NCI-H526 (cell line): ENCODE results near the gene NEU4.

ENCODE experiments used
- DNase-seq, 2 experiments: peaks; one replicate each; lab custom pipeline; 2025; lab: John Stamatoyannopoulos, UW

Gene NEU4

DNA sequence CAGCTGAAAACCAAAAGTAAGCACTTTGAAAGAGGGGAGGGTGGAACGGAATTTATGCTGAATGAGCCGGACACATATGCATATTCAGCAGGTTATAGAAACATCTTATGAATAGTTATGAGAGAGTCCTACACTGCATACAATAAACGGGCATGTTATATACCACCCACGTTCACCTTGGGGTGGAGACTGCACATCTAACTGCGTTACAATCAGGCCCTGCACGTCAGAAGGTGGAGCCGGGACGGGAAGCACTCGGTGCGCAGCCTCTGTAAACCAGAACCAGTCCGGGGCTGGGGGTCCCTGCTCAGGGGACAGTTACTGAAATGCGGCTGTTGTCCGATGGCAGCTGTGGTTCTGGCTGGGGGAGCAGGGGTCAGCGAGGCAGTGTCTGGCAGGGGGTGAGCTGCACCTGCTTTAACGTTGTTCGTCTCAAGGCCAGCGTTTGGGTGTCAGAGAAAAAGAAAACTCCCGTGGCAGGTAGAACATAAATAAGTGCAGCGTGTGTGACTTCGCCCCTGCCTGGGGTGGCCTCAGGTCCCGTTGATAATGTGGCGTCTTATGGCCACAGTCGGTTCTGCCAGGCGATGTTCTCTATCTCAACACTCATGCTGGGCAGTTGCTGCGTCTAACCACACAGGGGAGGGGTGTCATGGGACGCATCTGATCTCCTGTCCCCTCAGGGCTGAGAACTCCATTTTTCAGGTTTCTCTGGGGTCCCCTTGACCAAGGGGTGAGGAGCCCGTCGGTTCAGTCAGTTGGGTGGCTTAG lies 24.9 kb downstream of the NEU4 start:
- DNase-seq = peak in 1 of 2 experiments; percentile 50

DNA sequence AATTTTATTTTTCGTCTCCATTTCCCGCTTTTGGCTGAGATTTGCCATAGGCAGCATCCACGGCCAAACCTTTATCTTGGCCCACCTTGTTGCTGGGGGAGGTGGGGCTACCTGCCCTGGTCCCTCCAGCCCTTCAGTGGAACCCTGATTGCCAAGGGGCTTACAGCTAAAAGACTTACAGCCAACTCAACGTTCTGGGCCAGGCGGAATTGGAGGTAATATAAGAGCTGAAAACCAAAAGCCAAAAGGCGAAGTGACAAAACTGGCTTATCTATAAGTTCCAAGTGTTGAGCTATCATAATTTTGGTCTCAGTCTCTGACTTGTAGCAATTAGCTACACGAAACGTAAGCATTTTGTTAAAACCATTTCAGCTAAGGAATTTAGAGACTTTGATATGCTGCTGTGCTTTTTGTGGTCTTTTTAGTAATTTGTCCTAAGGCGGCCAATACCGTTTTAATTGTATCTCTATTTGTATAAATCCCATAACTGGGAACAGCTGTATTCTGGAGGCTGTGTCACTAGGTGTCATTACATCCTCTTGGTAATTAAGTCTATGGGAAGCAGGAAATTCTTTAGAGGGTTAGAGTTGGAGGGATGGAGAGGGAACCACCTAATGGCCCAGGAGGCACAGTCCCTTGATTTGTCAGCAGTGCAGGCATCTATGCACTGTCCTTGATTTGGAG lies 25.7 kb downstream of the NEU4 start:
- DNase-seq = no peak

DNA sequence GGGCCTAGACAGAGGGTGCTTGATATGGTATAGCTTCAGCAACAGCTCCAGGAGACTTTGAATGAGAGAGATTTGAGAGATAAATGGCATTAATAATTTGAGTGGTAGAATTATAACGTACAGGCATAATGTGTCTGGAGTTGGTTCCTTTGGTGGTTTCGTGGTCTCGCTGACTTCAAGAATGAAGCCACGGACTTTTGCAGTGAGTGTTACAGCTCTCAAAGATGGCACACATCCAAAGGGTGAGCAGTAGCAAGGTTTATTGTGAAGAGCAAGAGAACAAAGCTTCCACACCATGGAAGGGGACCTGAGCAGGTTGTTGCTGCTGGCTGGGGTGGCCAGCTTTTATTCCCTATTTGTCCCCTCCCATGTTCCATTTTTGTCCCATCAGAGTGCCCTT lies 26.6 kb downstream of the NEU4 start:
- no peak for DNase-seq

DNA sequence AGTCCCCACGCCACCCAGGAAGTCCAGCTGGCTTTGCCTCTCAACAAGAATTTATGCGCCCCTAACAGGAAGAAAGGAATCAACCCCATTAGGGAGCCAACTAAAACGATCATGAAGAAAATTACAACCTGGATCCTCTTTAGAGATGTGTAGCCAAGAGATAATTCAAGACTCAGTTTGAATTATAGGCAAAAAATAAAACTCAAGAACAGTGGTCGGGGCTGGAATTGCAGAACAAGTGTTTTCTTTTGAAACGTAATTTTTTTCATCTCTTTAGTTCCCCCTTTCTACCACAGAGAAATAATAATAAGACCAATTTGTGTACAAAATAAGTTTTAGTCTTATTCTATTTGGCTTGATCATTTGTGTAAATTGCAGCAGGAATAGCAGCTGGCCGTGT lies 27.3 kb downstream of the NEU4 start:
- no peak for DNase-seq

DNA sequence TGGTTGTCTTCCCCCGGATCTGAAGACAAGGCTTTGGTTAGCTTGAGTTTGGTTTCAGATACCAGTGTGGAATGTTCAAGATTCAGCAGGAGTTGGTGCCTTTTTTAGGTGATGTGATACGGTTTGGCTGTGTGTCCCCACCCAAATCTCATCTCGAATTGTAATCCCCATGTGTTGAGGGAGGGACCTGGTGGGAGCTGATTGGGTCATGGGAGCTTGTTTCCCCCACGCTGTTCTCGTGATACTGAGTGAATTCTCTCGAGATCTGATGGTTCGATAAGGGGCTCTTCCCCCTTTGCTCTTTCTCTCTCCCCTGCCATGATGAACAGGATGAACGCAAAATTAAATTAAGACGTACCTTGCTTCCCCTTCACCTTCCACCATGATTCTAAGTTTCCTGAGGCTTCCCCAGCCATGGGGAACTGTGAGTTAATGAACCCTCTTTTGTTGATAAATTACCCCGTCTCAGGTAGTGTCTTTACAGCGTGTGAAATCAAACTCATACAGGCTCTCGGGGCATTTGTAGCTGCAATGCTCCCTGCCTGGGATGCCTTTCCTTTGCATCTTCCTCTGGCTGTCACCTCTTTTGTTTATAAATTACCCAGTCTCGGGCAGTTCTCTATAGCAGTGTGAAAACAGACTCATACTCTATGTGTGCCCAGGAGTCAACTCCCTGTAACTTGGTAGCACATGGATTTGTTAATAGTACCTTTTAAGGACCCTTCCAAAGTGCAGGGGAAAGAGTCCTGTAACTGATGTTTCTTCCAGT lies 28.4 kb downstream of the NEU4 start:
- DNase-seq = no peak

DNA sequence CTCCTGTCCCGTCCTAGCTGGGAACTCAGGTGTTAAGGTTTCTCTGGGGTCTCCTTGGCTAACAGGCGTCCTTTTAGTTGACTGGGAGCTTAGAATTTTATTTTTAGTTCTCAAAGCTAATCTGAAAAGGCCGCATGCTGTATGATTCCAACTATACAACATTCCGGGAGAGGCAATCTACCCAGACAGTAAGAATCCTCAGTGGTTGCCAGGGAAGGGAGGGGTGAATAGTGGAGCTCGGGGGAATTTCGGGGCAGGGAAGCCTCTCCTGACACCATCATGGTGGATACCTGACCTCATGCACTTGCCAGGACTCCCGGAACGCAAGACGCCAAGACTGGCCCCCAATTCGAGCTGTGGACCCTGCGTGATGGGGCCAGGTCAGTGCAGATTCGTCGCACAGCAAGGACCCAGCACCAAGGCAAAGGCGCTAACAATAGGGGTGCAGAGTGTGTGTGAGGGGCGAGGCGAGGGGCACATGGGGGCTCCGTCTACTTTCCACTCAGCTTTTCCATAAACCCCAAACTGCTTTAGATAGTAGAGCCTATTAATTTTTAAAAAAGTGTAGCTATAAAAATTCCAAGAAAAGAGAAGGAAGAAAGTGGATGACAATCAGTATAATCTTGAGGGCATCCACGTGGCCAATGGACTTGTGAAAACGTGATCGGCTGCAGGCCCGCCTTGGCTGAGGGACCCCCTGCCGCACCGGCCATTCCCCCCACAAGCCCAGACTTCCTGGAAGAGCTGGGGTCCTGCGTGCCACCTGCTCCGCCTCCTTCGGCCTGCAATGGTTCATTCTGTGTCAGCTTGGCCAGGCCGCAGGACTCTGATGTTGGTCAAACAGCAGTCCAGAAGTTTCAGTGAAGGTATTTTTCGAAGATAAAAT lies 32.4 kb downstream of the NEU4 start:
- no peak for DNase-seq

DNA sequence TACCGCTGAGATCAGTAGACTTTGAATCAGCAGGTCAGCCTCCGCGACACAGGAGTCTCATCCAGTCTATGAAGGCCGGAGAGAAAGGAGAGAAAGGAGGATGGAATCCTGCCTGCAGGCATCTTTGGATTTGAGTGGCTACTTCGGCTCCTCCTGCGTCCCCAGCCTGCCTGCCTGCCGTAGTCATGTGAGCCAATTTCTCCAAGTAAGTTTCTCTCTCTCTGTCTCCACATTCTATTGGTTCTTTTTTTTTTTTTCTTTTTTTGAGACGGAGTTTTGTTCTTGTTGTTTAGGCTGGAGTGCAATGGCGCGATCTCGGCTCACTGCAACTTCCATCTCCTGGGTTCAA lies 33.0 kb downstream of the NEU4 start:
- no peak for DNase-seq

DNA sequence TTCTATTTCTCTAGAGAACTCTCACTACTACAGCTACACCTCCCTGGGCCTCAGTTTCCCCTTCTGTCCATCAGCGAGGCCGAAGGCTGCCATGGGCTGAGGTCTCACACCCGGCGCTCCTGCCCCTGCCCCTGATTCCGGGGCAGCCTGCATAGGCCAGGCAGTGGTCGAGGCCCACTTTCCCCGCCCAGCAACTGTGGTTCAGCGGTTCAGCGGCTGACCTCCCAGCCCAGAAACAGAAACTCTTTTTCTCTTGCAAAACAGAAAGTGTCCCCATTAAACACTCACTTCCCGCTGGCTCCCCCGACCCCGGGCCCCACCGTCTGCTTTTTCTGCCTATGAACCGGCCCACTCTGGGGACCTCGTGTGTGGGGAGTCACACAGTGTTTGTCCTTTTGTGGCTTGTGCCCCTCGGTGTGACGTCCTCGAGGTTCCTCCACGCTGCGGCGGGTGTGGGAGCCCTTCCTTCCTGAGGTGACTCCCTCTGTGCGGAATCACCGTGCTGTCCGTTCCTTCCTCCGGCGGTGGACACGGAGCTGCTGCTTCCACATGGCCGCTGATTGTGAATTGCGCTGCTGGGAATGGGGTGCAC lies 33.7 kb downstream of the NEU4 start:
- no peak for DNase-seq

DNA sequence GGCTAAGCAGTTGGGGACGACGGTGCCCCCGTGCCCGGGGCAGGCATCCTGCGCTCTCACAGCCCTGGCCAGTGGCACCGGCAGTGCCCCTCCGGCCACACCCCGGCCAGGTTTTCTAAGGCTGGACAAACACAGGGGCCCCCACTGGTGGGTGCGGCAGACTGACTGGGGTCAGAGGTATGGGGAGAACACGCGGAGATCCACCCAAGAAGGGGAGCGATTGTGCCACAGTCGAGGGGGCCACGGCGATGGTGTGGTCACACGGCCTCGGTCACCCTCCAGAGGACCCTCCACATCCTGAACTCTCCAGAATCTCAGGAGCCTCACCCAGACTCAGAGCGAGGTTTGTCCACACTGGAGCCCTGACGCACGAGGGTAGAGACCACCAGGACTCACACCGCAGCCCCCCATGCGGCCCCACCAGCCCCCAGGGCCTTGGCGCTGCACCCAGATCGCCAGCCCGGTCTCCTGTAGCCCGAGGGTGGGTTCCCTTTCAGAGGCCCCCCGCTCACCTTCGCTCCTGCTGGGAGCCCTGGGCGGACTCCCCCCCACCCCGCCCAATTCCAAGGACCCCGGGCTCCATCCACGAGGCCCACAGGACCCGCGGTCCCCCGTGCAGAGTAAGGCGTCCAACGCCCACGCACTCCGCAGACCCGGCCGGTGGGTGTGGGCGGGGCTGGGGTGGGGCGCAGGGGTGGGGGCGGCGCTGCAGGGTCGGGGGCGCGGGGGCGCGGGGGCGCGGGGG lies 34.5 kb downstream of the NEU4 start:
- DNase-seq = no peak

DNA sequence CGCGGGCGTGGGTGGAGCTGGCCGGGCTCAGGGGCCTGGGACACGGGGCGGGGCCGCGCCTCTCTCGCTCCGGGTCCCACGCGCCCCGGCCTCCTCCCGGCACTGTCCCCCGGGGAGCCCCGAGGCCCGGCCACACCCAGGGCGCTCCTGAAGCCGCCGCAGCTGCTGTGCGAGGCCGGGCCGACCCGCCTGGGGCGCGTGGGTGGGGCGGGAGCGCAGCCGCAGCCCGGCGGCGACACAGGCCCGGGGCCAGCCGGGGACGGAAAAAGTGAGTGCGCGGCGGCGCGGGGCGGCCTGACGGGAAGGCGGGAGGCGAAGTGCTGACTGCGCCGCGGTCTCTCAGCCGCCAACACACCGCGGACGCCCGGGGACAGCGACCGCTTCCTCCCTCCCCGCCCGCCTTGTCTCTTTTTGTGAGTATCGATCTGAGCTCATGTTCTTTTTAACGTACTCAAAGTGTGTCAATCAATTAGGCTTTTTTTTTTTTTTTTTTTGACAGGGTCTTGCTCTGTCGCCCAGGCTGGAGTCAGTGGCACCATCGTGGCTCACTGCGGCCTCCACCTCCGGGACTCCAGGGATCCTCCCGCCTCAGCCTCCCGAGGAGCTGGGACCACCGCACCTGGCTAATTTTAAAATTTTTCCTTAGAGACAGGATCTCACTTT lies 35.2 kb downstream of the NEU4 start:
- peak in 1 of 2 experiments; percentile 80 for DNase-seq

DNA sequence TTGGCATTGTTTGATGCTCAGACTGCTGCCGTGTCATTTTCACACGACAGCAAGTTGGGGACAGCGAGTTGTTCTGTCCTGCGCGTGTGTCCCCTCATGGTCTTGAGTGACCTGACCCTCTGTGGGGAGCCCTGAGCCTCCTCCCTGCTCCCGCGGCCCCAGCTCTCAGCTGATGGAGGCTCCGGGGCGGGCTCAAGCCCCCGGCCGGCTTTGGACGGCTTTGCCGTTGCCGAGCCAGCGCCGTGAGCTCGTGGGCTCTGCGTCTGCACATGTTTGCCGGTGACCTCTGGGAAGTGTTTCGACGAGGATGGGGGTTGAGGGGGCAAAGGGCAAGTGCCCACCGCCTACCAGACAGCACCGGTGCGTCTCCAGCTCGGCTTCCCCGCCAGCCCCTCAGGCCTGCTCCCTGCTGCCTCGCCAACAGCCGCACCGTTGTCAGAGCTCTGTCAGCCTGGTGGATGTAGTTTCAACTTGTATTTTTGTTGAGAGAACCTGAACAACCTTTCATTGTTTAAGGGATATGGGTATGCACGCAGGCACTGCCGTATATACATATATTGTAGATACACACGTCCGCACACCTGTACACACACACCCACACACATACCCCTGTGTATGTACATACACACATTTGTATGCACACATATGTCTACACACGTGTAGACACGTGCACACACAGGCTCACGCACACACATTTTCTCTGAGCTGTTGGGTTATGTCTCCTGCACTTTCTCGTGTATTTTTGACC lies 36.0 kb downstream of the NEU4 start:
- DNase-seq = no peak

DNA sequence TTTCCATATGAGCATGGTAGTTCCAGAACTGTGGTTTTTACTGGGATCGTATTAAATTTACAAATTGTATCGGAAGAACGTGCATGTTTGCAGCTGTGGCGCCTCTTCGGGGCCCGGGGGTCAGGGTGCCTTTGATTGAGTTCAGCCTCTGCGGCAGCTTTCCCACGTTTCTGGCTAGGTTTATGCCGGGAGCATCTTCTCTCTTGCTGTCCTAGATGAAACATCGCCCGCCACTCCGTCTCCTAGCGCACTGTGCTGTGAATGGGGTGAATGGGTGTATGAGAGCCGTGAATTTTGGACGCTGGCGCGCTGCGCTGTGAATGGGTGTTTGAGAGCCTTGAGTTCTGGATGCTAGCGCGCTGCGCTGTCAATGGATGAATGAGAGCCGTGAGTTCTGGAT lies 37.4 kb downstream of the NEU4 start:
- no peak for DNase-seq

DNA sequence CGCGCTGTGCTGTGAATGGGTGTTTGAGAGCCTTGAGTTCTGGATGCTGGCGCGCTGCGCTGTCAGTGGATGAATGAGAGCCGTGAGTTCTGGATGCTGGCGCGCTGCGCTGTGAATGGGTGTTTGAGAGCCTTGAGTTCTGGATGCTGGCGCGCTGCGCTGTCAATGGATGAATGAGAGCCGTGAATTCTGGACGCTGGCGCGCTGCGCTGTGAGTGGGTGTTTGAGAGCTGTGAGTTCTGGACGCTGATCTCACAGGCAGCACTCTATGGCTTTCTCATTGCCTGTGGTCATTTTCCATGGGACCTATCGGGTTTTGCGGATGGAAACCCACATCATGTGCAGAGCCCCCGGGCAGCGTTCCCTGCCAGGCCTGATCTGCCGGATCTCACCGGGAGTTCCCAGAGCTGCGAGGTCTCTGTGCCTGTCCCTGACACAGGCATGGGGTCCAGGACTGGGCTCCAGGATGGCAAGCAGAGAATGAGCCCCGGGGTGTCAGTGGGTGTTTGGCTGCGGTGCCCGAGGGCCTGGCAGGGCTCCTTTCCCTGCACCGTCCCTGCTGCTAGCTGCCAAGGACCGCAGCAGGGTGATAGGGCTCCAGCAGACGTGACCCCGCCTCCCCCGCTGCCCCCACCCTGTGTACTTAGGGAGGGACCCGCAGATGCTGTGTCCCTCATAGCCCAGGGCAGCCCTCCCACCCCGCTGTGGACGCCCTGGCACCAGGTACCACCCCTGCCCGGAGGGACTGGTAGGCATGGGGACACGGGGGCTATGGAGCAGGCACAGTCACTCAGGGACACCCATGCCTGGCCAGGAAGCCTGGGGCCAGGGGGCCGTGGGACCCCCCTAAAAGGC lies 40.0 kb downstream of the NEU4 start:
- DNase-seq = no peak

DNA sequence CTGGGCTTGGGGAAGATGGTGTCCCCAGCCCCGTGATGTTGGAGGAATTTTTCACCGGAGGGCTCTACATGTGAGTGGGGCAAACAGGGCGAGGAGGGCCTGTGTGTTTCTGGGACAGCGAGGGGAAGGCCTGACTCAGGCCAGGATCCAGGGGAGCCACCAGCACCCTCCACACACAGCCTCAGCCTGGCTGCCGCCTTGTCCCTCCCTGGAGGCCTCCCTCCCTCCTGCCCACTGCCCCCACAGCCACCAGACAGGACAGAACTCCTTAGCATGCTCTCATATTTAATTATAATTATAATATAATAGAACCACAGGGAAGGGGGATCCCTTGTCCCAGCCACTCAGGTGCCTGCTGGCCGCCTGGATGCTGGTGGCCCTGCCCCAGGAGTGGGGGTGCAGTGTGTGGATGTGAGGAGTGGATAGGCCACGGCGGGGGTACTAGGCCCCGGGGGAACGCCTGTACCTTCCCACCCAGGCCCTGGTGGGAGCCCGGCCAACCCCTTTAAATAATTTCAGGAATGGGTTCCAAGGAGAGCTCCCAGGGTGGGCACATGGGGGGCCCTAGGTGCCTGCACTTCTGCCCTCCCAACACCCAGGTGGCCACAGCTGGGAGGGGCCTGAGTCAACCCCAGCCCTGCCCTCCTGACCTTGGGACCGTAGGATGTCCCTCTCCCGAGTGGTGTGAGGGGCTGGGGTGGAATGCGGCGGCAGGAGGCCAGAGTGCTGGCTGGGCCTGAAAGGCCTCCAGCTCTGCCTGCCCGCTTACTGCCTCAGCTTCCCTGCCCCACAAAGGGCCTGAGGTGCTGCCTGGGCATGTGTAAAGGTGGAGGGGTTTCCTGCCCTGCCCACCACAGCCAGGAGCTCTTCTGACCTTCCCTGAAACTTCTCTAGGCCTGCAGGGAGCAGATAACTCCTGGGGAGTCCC lies 40.9 kb downstream of the NEU4 start:
- no peak for DNase-seq

DNA sequence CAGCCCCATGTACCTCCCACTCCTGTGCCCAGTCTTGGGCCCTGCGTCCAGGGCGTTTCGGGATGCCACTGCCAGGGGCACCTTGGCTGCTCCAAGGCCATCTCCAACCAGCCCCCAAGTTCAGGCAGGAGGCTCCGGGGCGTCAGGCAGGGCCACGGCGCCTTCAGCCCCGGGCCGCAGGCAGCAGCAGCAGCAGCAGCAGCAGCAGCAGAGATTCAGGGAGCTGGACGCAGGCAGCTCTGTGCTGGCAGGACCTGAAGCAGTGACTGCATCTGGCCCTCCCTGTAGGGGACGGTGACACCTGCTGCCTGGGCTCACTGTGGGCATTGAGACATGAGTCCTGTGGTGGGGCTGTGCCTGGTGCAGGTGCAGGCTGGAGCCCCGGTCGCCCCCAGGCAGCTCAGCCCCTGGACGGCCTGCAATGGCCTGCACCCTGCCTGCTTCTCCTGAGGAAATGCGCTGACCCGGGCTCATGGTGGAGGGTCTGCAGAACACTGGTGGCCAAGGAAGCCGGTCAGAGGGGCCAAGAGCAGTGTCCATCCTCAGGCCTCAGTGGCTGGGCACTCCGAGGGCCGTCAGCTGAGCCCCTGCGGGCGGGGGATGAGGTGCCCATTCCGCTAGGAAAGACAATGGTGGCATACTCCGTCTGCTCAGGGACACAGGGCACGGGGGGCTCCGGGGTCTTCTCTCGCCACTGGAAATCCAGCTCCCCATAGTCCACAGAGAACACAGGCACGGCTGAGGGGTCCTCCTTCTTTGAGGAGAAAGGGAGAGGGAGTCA lies 41.7 kb downstream of the NEU4 start:
- DNase-seq = no peak

DNA sequence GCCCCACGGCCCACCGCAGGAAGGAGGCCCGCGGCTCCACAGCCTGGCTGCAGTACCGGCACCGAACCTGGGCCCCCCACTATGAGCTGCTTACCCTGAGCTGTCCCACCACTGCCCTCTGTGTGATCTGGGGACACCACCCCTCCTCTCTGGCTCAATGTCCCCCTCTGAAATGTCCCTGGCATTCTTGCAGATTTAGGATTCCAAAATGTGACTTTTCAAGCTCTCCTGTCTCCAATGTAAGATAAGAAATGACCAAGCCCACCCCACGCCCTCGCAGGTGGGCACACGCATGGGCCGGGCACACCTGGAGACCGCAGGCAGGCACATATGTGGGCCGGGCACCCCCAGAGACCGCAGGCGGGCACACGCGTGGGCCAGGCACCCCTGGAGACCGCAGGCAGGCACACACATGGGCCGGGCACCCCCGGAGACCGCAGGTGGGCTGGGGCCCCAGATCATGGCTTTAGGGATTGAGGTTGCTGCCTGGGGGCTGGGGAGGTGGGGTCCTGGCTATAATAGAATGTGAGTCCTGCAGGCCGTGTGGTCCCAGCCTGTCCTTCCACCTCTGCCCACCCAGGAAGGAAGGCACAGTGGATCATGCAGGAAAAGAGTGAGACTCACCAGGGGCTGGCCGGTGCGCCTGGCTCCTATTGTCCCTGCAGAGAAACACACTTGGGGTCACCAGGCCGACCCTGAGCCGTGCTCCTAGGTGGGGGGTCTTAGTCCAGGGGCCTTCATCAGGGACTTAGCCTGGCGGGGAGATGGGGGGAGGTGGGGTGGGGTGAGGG lies 42.5 kb downstream of the NEU4 start:
- no peak for DNase-seq
